GM21390 (cell line): Measurements from ENCODE around the gene SYNPO2.
"Not testable (repeated sequence)": the region's sequence is repeated elsewhere in the genome, so short reads cannot be mapped to it uniquely, and the experiment has no call there.

Experiments
- ATAC-seq: cut with Tn5 transposase; IDR thresholded peaks from one replicate; pipeline ENCODE4 v1.9.1; 2021; ENCODE audit not compliant: unreplicated experiment

SYNPO2 gene

GRCh38 chr4:118994030-118994429, 105.4 kb downstream of the SYNPO2 start:
- no peak for ATAC-seq

GRCh38 chr4:118995693-118996391, 107.2 kb downstream of the SYNPO2 start:
- ATAC-seq = no peak

DNA sequence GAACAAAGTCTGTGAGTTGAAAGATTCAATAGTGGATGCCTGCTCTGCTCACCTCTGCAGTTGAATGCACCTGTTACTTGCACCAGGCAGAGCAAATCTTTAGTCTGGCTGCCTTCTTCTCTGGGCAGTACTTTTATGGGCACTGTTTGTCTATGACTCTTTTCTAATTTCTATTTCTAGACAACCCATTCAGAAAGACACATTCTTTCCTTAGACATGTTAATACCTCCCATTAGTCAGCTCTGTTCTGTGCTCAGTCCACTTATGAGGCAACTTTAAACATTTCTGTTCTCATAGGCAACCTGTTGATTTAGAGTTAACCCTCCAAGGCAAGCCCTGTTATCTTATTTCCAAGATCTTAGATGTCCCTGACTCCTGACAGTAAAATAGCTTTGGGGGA, 108.9 kb downstream of the SYNPO2 start:
- no peak for ATAC-seq

DNA sequence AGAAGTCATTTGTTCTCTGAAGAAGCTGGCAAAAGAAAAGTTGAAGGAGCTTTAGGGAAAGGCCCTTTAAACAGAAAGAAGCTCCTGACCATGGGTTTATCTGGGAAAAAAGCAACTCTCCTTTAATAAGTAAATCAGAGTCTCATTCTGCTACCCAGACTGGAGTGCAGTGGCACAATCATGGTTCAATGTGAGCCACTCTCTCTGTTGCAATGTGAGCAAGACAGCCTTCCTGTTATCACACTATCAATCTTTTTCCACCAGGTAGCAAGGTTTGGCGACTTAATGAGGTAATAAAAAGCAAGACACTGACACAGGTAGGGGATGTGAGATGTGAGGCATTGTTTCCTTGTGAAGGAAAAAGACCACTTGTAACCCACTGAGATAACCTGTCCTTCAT, 111.3 kb downstream of the SYNPO2 start:
- no peak for ATAC-seq

GRCh38 chr4:119000400-119000799, 111.7 kb downstream of the SYNPO2 start:
- ATAC-seq = no peak

GRCh38 chr4:119002476-119002875, 113.8 kb downstream of the SYNPO2 start:
- ATAC-seq = no peak

GRCh38 chr4:119003001-119003400, 114.3 kb downstream of the SYNPO2 start:
- ATAC-seq = not testable (repeated sequence)

GRCh38 chr4:119005928-119006460, 117.3 kb downstream of the SYNPO2 start:
- no peak for ATAC-seq

- ATAC-seq = no peak
Measured at GRCh38 chr4:119008761-119009160, 120.1 kb downstream of the SYNPO2 start.

GRCh38 chr4:119010221-119010620, 121.6 kb downstream of the SYNPO2 start:
- ATAC-seq = not testable (repeated sequence)

DNA sequence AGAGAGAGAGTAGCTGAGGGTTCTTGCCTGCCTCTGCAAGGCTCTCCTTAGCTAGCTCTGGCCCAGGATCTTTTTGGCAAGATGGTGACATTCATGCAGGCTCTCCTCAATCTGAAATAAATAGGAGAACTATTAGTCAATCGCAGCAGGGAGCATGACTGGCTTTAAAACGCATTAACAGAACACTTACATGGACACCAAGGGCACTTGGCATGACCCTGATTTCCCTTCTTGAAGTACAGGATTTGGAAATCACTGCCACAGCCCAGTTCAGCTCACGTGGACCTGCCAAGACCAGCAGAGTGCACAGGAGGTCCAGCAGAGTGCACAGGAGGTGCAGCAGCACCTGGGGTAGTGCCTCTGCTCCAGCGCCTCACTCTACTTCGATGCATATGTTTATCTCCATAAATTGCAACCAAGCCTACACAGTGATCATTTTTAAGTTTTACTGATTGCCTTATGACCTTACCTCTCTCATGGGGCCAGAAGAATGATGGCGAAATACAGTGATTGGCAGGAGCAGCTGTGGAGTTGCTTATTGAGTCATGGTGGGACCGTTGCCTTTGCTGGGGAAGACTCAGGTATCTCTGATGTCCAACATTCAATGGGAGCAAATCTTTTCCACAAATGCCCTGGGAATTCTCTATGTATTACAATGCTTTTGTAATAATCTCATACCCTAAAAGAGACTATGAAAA, 122.4 kb downstream of the SYNPO2 start:
- no peak for ATAC-seq

DNA sequence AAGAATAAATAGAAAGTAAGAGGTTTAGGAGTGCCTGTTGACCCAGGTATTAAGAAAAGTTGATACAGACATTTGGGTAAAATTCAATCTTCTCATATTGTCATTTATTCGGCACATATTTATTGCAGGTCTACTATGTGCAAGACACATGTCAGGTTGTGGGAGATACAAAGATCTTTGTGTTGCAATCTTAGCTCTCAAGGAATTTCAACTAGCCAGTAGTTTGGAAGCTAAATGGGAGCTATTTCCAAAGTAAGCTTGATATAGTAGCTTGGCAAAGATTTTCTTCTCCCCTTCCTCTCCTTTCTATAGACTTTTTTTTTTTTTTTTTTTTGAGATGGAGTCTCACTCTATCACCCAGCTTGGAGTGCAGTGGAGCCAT, 122.9 kb downstream of the SYNPO2 start:
- ATAC-seq = no peak

- ATAC-seq = no peak
Measured at GRCh38 chr4:119014658-119015057, 126.0 kb downstream of the SYNPO2 start.

DNA sequence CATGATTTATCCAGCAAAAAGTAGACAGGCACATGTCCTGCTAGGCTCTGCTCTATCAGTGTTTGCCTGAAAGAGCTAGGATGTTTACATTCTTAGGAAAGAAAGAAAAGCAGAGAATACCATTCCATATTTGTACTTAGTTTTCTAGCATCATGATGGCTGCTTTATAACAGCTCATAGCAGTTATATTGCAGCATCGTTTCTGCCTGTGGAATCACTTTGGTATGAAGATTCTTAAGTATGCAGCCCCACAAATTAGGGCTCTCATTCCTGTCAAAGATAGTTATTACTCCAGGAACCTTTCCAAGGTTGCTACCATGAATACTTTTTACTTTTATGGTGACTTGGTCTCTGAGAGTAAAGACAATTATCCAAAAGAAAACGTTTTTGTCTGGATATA, 128.0 kb downstream of the SYNPO2 start:
- ATAC-seq = no peak

DNA sequence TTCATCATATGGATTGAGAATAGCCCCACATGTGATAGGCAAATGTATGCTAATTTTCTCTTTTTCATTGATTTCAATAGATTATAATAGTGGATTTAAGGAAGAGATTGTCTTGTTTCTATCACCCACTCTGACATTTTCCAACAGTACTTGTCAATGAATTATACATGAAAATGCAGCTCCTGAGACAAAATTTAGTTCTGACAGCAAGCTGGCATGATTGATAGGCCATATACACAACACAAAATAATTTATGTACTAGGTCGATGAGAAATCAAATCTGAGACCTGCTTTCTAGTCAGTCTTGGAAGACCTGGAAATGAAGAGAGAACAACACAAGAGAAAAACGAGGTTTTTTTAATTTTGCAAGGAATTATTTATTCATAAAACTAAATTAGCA, 129.0 kb downstream of the SYNPO2 start:
- ATAC-seq = no peak

GRCh38 chr4:119020158-119020557, 131.5 kb downstream of the SYNPO2 start:
- no peak for ATAC-seq

GRCh38 chr4:119022520-119022919, 133.9 kb downstream of the SYNPO2 start:
- not testable (repeated sequence) for ATAC-seq

DNA sequence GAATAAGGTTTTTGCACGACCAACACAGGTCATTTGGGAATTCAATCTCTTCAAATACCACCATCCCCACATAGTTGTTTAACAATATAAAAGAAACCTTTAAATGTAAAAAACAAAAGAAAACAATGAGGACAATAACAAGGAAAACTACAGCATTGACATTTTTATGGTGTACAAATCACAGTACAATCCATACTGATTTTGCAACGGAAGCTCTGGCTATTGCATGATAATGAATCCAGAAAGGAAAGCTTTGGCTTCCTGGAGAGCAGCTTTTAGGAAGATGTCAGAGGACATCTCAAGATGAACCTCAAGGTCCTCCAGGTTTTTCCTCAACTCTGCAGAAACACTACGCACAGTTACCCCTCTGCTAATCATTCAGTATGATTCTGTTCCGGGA, 135.4 kb downstream of the SYNPO2 start:
- no peak for ATAC-seq

DNA sequence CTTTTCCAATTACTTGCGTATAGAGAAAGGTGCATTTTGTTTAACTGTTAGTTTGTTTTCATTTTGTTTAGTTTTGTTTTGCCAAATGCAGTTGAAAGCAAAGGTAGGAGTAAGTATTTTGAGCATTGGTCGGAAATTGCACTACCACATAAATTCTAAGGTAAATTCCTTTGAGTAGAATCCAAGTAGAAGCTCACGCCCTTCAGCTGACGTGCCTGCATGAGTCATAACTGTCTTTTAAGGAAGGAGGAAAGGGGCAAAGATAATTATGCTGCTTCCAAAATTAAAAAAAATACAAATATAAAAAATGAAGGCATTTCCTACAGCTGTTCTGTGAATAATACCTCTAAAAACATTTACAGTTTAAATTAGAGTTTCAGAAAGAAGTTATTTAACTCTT, 136.8 kb downstream of the SYNPO2 start:
- no peak for ATAC-seq

- ATAC-seq = no peak
Measured at GRCh38 chr4:119025916-119026661, 137.4 kb downstream of the SYNPO2 start.

GRCh38 chr4:119026662-119027444, 138.2 kb downstream of the SYNPO2 start:
- ATAC-seq = no peak
